H1 (cell line): Measurements from ENCODE around the gene CBX4. TPM values are rescaled to one million over a fixed set of nuclear protein-coding genes. Genes with fewer than 3 reads are reported as not detected.

Experiments
- CTCF ChIA-PET: fragments of 300-600 bp; sonication (Branson Sonifier 250); formaldehyde crosslinking; loops from one replicate; lab custom pipeline; 2021; ENCODE audit not compliant: partially characterized antibody; lab: Charles Lee
- POLR2A ChIA-PET: fragments of 300-600 bp; sonication (Branson Sonifier 250); formaldehyde crosslinking; loops from one replicate; lab custom pipeline; 2021; ENCODE audit warnings: inconsistent platforms; ENCODE audit not compliant: partially characterized antibody; lab: Charles Lee
- DNase-seq, 2 experiments: peaks; one replicate each; pipeline versions ENCODE4 v3.0.0 to v3.0.0-alpha.2; 2010 to 2022; ENCODE audit warnings: low spot score in 2 of 2, low read depth in 1 of 2, mixed read lengths in 1 of 2
- FAIRE-seq: peaks from 2 replicates; lab custom pipeline; 2011; peaks lifted over from hg19 to GRCh38; lab: Jason Lieb, UNC
- H2AFZ ChIP-seq: 2 replicates; pipeline ENCODE4 v1.8.1; 2012; ENCODE audit warnings: low read length, inconsistent platforms
- H2AK5ac ChIP-seq: 2 replicates; pipeline ENCODE4 v1.6.1; 2013; ENCODE audit warnings: low read depth, low read length
- H2BK120ac ChIP-seq: replicated peaks from 2 replicates; pipeline ENCODE3; 2013; ENCODE audit warnings: low read depth, low read length, inconsistent platforms
- H2BK12ac ChIP-seq: 2 replicates; pipeline ENCODE4 v1.6.1; 2013; ENCODE audit warnings: low read depth, low read length
- H2BK15ac ChIP-seq: 2 replicates; pipeline ENCODE4 v1.6.1; 2013; ENCODE audit warnings: low read length
- H2BK20ac ChIP-seq: 2 replicates; pipeline ENCODE4 v1.6.1; 2013; ENCODE audit warnings: low read length
- H2BK5ac ChIP-seq: 2 replicates; pipeline ENCODE4 v1.6.1; 2013; ENCODE audit warnings: low read depth, low read length
- H3K14ac ChIP-seq: 2 replicates; pipeline ENCODE4 v1.6.1; 2013; ENCODE audit warnings: inconsistent platforms; ENCODE audit not compliant: insufficient read length
- H3K18ac ChIP-seq: 2 replicates; pipeline ENCODE4 v1.6.1; 2013; ENCODE audit warnings: low read length; ENCODE audit errors: extremely low read depth
- H3K23ac ChIP-seq: 2 replicates; pipeline ENCODE4 v1.6.1; 2013; ENCODE audit warnings: inconsistent platforms; ENCODE audit not compliant: insufficient read length
- H3K23me2 ChIP-seq: 2 replicates; pipeline ENCODE4 v1.6.1; 2013; ENCODE audit warnings: low read depth, low read length
- H3K27ac ChIP-seq: 2 replicates; pipeline ENCODE4 v1.6.1; 2011; ENCODE audit warnings: low read depth, low read length, inconsistent platforms
- H3K27me3 ChIP-seq, 4 experiments: replicated peaks in 1 of 4; 1 replicate in 1 of 4; 2 replicates in 3 of 4; pipeline versions ENCODE4 v1.6.1 to v1.8.1; 2011 to 2013; ENCODE audit warnings: low read length in 3 of 4, mild to moderate bottlenecking in 3 of 4, inconsistent platforms in 2 of 4, mixed read lengths in 2 of 4, moderate library complexity in 1 of 4; ENCODE audit not compliant: control insufficient read depth in 3 of 4, insufficient read depth in 3 of 4; ENCODE audit errors: extremely low read depth in 1 of 4
- H3K36me3 ChIP-seq, 4 experiments: 2 replicates each; pipeline versions ENCODE4 v1.6.1 to v1.8.1; 2011 to 2013; ENCODE audit warnings: mild to moderate bottlenecking in 4 of 4, low read length in 3 of 4, moderate library complexity in 2 of 4, control low read depth in 1 of 4, inconsistent platforms in 1 of 4; ENCODE audit not compliant: insufficient read depth in 4 of 4, control insufficient read depth in 2 of 4
- H3K4ac ChIP-seq: replicated peaks from 2 replicates; pipeline ENCODE3; 2013; ENCODE audit warnings: low read length, low read depth, mixed read lengths, inconsistent platforms; ENCODE audit not compliant: insufficient read length
- H3K4me1 ChIP-seq, 4 experiments: replicated peaks in 1 of 4; 1 replicate in 1 of 4; 2 replicates in 3 of 4; pipeline versions ENCODE4 v1.6.1 to v1.8.1; 2011 to 2013; ENCODE audit warnings: low read length in 3 of 4, inconsistent platforms in 2 of 4, mixed read lengths in 1 of 4; ENCODE audit not compliant: insufficient read depth in 4 of 4, control insufficient read depth in 3 of 4
- H3K4me2 ChIP-seq, 2 experiments: 2 replicates each; pipeline versions ENCODE4 v1.6.1 to v1.8.1; 2011 to 2013; ENCODE audit warnings: low read depth in 2 of 2, low read length in 2 of 2, control low read depth in 1 of 2, inconsistent platforms in 1 of 2, mild to moderate bottlenecking in 1 of 2; ENCODE audit not compliant: insufficient read depth in 1 of 2
- H3K4me3 ChIP-seq, 4 experiments: fragments of 200-600, 300-600 bp in 1 of 4; sonication (generic), shearing (Covaris generic), sonication (Bioruptor Twin) in 1 of 4; 2 replicates each; pipeline versions ENCODE4 v1.5.1 to v1.8.1; 2011 to 2016; ENCODE audit warnings: low read length in 4 of 4, low read depth in 3 of 4, control low read depth in 2 of 4, inconsistent platforms in 2 of 4, mild to moderate bottlenecking in 2 of 4, mixed read lengths in 1 of 4, moderate library complexity in 1 of 4; ENCODE audit not compliant: insufficient read depth in 2 of 4; ENCODE audit errors: extremely low read depth in 1 of 4
- H3K56ac ChIP-seq: replicated peaks from 2 replicates; pipeline ENCODE3; 2013; ENCODE audit warnings: low read depth, mild to moderate bottlenecking, mixed read lengths, low read length, inconsistent platforms; ENCODE audit not compliant: insufficient read length
- H3K79me1 ChIP-seq: 2 replicates; pipeline ENCODE4 v1.6.1; 2013; ENCODE audit warnings: low read depth, low read length, control low read depth
- H3K79me2 ChIP-seq, 2 experiments: 2 replicates each; pipeline versions ENCODE4 v1.6.1 to v1.8.1; 2012 to 2013; ENCODE audit warnings: low read length in 2 of 2, mild to moderate bottlenecking in 2 of 2, inconsistent platforms in 1 of 2; ENCODE audit not compliant: insufficient read depth in 2 of 2, control insufficient read depth in 1 of 2
- H3K9ac ChIP-seq, 4 experiments: replicated peaks in 1 of 4; 1 replicate in 1 of 4; 2 replicates in 3 of 4; pipeline versions ENCODE4 v1.6.1 to v1.8.1; 2011 to 2013; ENCODE audit warnings: low read depth in 3 of 4, low read length in 3 of 4, control low read depth in 2 of 4, mild to moderate bottlenecking in 2 of 4, moderate library complexity in 2 of 4, inconsistent platforms in 1 of 4; ENCODE audit errors: extremely low read depth in 1 of 4
- H3K9me3 ChIP-seq, 2 experiments: 2 replicates each; pipeline versions ENCODE4 v1.6.1 to v1.8.1; 2012 to 2013; ENCODE audit warnings: mild to moderate bottlenecking in 2 of 2, moderate library complexity in 2 of 2, control low read depth in 1 of 2, inconsistent platforms in 1 of 2, low read depth in 1 of 2, low read length in 1 of 2, mixed read lengths in 1 of 2; ENCODE audit not compliant: insufficient read depth in 2 of 2
- H4K20me1 ChIP-seq, 2 experiments: replicated peaks in 1 of 2; 2 replicates each; pipeline versions ENCODE3 to v1.8.1; 2011 to 2013; ENCODE audit warnings: inconsistent platforms in 2 of 2, low read length in 2 of 2, mild to moderate bottlenecking in 1 of 2; ENCODE audit not compliant: insufficient read depth in 2 of 2, control insufficient read depth in 1 of 2
- H4K5ac ChIP-seq: 2 replicates; pipeline ENCODE4 v1.6.1; 2013; ENCODE audit warnings: low read length, low read depth, mixed read lengths, inconsistent platforms; ENCODE audit not compliant: insufficient read length
- H4K8ac ChIP-seq: 2 replicates; pipeline ENCODE4 v1.8.0; 2013; ENCODE audit warnings: mild to moderate bottlenecking, moderate library complexity, low read length, inconsistent platforms; ENCODE audit not compliant: insufficient read depth; ENCODE audit errors: extremely low read depth
- H4K91ac ChIP-seq: replicated peaks from 2 replicates; pipeline ENCODE3; 2013; ENCODE audit warnings: low read length, mixed read lengths, inconsistent platforms; ENCODE audit not compliant: insufficient read length
- GTF2F1 ChIP-seq: IDR thresholded peaks from 2 replicates; pipeline ENCODE4 v1.6.1; 2012; ENCODE audit warnings: low read depth, low read length, improper control_type of control experiment, borderline replicate concordance
- POLR2A ChIP-seq, 2 experiments: IDR thresholded peaks; 1 replicate in 1 of 2; 2 replicates in 1 of 2; pipeline ENCODE4 v1.6.1; 2011; ENCODE audit warnings: low read depth in 2 of 2, low read length in 2 of 2, mild to moderate bottlenecking in 2 of 2; ENCODE audit errors: control extremely low read depth in 1 of 2
- POLR2AphosphoS5 ChIP-seq: IDR thresholded peaks from 2 replicates; pipeline ENCODE4 v1.6.1; 2011; ENCODE audit warnings: low read depth, low read length
- WGBS, 2 experiments: shearing (Covaris generic) in 1 of 2; methylation state at CpG; one replicate each; pipeline versions ENCODE4 v1.1.6 to v1.1.7; 2013 to 2015; ENCODE audit warnings: low lambda C conversion rate in 2 of 2, mixed read lengths in 2 of 2, inconsistent platforms in 1 of 2, low coverage in 1 of 2, missing lambda C conversion rate in 1 of 2; ENCODE audit not compliant: insufficient replicate concordance in 2 of 2, insufficient coverage in 1 of 2, insufficient read length in 1 of 2; ENCODE audit errors: extremely low coverage in 1 of 2, missing lambda C conversion rate in 1 of 2; 5-methylcytosine and 5-hydroxymethylcytosine counted together
- polyA plus RNA-seq, 7 experiments: library from polyadenylated mRNA; depleted of rRNA in 3 of 7; stranded (reverse) in 5 of 7; unstranded in 2 of 7; fragments of >200 nt in 5 of 7; fragments of 200-250 nt in 2 of 7; gene quantifications; 1 replicate in 5 of 7; 2 replicates in 1 of 7; 4 replicates in 1 of 7; pipeline versions ENCODE4 v1.2.1 to v1.2.3, GENCODE V29; 2011 to 2013; ENCODE audit warnings: missing spikeins in 2 of 7, mixed read lengths in 2 of 7
- total RNA-seq: library from RNA; stranded (reverse); fragmentation: NEBNext Ultra II Directional; extraction: Animal tissue kit (Norgen Biotek cat#: 25700); gene quantifications from 2 replicates; pipeline ENCODE4 v1.2.1, GENCODE V29; 2021

Gene CBX4
- total and polyA plus RNA-seq, 2 of the 8 experiments (the other 6 are each of a cell fraction or from before 2014, with no cell fraction given), result 1.8 to 4.0 TPM

- no peak overlapping the region for H3K4me3 ChIP-seq
- H3K79me1 ChIP-seq, result peaks cover 13% of the 10 kb centered on the region; the same call in 1 of the 2 replicates
- H3K14ac ChIP-seq, result no peak overlapping the region
- H3K9ac ChIP-seq, result no peak overlapping the region
- no peak overlapping the region; the same call in none of the 2 replicates for H3K18ac ChIP-seq
- no peak overlapping the region for H3K4me2 ChIP-seq
- peaks cover 3% of the 10 kb centered on the region; the same call in 1 of the 2 replicates for H3K23me2 ChIP-seq
- H4K5ac ChIP-seq, result no peak overlapping the region
- 0 out of 4 replicates have a peak, but pooled peaks cover 0 to 3% of the 10 kb centered on the region in 2 experiments for H3K79me2 ChIP-seq
- WGBS, 2 experiments, result 91% methylated on average over 11 of the region's 12 CpGs; no CpG with 5 or more reads in 1 of the 2 experiments
- no peak overlapping the region for H2BK5ac ChIP-seq
- H3K4me1 ChIP-seq, result peaks cover 3 to 31% (median 21%) of the 10 kb centered on the region in 4 experiments
- FAIRE-seq (no peak), DNase-seq (no peak)
- TF ChIP-seq POLR2AphosphoS5 (peak; percentile 78), POLR2A (IDR thresholded peaks at IDR 0.05; ENCODE audit: control extremely low read depth in 1 of 2, low read depth in 2 of 2, low read length in 2 of 2) (peak in 1 of 2 experiments; percentile 73; a peak in 2 of 3 replicates), GTF2F1 (no peak)
- H2BK12ac ChIP-seq, result peak overlapping the region; percentile 68; the same call in 1 of the 2 replicates
- H3K9me3 ChIP-seq, result no peaks in the 10 kb centered on the region
- H4K91ac ChIP-seq, result no peak overlapping the region
- CTCF ChIA-PET, result interaction anchor here (0.6 to 3.7 kb wide), 17 partner anchors 10 to 183 kb away, joined by 3 to 21 read pairs (median 4); partner anchors contain the start of gene CBX2
- POLR2A ChIA-PET, result interaction anchor here (0.8 to 3.1 kb wide), 17 partner anchors 9 to 206 kb away, joined by 3 to 33 read pairs (median 5); partner anchors contain the start of genes CBX2 and CBX8
- H3K27ac ChIP-seq, result no peak overlapping the region
- H2BK120ac ChIP-seq, result no peak overlapping the region
- H2AK5ac ChIP-seq, result peak overlapping the region; percentile 82; the same call in 1 of the 2 replicates
- H3K36me3 ChIP-seq, result peaks cover 13 to 38% (median 31%) of the 10 kb centered on the region in 4 experiments; a peak in 7 of 8 replicates
- H2AFZ ChIP-seq, result no peak overlapping the region
- no peak overlapping the region for H2BK20ac ChIP-seq
- peak overlapping the region; percentile 92; the same call in 1 of the 2 replicates for H2BK15ac ChIP-seq
- H3K23ac ChIP-seq, result no peak overlapping the region
- H4K20me1 ChIP-seq, result peaks cover 36 to 50% of the 10 kb centered on the region in 2 experiments
- H3K4ac ChIP-seq, result no peak overlapping the region
- no peak overlapping the region for H4K8ac ChIP-seq
- H3K27me3 ChIP-seq, result peaks cover 21 to 40% (median 34%) of the 10 kb centered on the region in 4 experiments
- no peak overlapping the region for H3K56ac ChIP-seq
Measured at GRCh38 chr17:79786930-79787643, 52.2 kb downstream of the CBX4 start.
